Measurements from ENCODE around the gene PPP2R1A.

DNA sequence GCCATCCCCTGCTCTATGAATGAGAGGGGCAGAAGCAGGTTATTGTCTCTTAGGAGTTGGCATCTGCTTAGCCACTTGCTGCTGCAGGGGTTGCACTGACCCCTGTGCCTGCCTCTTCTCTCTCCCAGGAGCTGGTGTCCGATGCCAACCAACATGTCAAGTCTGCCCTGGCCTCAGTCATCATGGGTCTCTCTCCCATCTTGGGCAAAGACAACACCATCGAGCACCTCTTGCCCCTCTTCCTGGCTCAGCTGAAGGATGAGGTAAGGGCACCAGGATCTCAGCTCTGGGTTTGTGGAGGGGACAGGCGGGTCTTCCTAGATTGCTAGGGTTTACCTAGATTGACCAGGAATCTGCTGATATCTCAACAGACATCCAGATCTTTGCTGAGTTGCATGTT, 26.5 kb downstream of the PPP2R1A start:
- TF ChIP-seq, protein P1, sequence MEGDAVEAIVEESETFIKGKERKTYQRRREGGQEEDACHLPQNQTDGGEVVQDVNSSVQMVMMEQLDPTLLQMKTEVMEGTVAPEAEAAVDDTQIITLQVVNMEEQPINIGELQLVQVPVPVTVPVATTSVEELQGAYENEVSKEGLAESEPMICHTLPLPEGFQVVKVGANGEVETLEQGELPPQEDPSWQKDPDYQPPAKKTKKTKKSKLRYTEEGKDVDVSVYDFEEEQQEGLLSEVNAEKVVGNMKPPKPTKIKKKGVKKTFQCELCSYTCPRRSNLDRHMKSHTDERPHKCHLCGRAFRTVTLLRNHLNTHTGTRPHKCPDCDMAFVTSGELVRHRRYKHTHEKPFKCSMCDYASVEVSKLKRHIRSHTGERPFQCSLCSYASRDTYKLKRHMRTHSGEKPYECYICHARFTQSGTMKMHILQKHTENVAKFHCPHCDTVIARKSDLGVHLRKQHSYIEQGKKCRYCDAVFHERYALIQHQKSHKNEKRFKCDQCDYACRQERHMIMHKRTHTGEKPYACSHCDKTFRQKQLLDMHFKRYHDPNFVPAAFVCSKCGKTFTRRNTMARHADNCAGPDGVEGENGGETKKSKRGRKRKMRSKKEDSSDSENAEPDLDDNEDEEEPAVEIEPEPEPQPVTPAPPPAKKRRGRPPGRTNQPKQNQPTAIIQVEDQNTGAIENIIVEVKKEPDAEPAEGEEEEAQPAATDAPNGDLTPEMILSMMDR (IDR thresholded peaks at IDR 0.05; ENCODE audit: insufficient read depth, low read length): no peak
- TF ChIP-seq, protein P2, sequence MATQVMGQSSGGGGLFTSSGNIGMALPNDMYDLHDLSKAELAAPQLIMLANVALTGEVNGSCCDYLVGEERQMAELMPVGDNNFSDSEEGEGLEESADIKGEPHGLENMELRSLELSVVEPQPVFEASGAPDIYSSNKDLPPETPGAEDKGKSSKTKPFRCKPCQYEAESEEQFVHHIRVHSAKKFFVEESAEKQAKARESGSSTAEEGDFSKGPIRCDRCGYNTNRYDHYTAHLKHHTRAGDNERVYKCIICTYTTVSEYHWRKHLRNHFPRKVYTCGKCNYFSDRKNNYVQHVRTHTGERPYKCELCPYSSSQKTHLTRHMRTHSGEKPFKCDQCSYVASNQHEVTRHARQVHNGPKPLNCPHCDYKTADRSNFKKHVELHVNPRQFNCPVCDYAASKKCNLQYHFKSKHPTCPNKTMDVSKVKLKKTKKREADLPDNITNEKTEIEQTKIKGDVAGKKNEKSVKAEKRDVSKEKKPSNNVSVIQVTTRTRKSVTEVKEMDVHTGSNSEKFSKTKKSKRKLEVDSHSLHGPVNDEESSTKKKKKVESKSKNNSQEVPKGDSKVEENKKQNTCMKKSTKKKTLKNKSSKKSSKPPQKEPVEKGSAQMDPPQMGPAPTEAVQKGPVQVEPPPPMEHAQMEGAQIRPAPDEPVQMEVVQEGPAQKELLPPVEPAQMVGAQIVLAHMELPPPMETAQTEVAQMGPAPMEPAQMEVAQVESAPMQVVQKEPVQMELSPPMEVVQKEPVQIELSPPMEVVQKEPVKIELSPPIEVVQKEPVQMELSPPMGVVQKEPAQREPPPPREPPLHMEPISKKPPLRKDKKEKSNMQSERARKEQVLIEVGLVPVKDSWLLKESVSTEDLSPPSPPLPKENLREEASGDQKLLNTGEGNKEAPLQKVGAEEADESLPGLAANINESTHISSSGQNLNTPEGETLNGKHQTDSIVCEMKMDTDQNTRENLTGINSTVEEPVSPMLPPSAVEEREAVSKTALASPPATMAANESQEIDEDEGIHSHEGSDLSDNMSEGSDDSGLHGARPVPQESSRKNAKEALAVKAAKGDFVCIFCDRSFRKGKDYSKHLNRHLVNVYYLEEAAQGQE (IDR thresholded peaks at IDR 0.05; ENCODE audit: insufficient replicate concordance, low read depth): no peak
- TF ChIP-seq GABPA (IDR thresholded peaks at IDR 0.05; ENCODE audit: low read depth): no peak
